IPS-11a (cell line): ENCODE measurements around the gene KCNIP1.

Experiments used
- H3K4me3 ChIP-seq: one replicate; pipeline ENCODE4 v1.5.1; 2013; ENCODE audit warnings: low read depth, low read length, control low read depth

KCNIP1 gene

DNA sequence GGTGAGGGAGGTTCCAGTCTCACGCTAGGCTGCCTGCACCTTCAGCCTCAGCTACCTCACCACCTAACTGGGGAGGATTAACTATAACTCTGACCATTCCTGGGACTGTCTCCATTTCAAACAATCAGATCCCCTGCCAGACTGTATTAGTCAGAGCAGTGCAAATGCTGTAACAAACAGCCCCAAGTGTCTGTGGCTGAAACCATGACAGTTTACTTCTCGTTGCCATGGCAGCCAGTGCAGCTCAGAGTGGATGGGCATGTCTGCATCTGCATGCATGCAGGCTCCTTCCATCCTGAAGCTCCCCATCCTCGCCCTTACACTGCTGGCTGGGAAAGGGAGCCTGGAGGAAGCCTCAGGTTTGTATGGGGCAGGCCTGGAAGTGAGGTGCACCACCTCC, 86.7 kb downstream of the KCNIP1 start:
- no peak overlapping the region for H3K4me3 ChIP-seq

DNA sequence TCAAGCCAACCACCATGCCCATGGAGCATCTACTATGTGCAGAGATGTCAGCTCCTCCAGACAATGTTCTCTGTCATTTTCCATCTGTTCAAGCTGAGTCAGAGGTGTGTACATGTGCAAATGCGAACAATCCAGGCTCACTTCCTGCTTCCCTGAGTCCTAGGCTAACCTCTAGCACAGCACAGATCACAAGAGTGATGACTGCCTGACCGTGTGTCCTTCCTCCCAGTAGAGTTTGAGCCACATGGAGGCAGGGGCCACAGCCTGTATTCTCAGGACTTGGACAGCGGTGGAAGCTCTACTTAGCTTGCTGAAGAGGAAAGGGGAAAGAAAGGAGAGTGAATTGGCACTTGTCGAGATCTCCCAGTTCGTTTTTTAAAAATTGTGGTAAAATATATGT, 87.2 kb downstream of the KCNIP1 start:
- no peak overlapping the region for H3K4me3 ChIP-seq

DNA sequence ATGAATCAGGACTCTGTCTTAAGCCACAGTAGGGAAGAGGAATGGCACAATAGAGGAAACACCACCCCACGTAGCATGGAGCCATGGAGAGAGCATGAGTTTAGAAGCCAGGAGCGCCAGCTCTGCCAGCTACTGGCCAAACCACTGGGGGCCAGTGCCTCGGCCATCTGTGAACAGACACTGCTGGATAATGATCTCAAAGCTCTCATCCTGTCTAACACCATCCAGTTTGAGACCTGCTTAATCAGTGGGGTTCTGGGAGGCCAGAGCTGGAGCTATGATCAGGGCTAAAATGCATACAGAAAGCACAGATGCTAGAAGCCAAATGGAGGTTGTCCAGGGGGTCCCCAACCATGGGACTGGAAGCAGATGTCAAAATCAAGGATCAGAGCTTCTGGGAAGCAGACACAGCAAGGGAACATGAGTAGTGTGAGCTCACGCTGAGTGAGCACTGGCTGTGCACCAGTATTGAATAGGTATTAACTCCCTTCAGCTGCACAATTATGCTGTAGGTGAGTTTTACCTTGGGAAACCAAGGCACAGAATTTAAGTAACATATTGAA, 92.7 kb downstream of the KCNIP1 start:
- no peak overlapping the region for H3K4me3 ChIP-seq

DNA sequence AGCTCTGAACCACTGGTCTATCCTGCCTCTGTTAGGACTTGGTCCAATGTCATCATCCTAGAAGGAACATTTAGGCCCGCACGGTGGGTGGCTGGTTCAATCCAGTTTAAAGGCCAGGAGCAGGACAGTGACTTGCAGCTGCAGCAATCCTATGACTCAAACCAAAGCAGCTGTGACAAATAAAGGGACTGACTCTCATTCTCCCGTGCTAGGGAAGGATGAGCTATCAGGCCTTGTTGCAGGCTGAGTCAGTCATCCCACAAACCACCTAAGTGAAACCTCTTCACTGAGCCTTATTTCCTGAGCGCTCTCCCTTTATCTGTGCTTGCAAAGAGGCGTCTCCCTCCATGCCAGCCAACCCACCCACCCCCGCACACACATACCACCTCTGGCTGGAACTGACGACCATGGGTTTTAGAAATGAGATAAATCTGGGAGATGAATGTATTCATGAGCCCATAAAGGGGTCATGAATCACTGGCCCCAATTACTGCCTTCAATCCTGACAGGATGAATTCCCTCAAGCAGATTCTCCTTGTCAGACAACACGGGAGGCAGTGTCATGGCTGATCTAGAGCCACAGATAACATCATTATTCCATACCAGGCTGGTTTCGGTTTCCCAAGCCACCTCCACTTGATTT, 93.4 kb downstream of the KCNIP1 start:
- no peak overlapping the region for H3K4me3 ChIP-seq

DNA sequence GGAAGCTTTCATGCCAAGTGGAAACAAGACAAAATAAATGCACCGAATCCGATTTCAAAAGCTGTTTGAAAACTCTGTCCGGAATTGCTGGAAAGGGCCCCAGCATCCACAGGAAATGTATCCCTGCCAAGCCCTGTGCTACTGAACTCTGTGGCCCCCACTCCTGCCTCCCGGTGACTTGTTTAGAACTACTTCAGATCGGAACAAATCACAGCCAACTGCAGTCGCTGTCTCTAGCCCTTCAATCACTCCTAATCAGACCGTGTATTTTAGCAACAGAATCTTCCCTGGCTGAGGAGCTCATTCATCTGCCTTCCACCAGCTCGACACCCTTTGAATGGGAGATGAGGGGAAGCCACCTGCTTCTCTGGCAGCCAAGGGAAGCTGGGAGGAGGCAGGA, 94.1 kb downstream of the KCNIP1 start:
- H3K4me3 ChIP-seq = no peak overlapping the region

DNA sequence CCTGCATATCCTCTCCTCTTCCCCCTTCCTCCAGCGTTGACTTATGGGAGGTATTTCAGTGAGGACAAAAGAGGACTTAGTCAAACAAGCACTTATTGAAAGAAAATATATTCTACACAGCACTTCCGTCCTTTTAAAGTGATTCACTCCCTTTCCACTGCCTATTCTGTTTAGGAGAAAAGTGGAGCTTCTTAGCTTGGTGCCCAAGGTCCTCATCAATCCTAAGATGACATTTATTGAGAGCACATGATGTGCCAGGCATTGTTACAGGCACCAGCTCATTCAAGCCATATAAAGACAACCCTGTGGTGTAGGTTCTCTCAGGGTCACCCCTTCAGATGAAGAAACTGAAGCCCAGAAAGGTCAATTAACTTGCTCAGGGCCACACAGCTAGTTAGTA, 95.9 kb downstream of the KCNIP1 start:
- H3K4me3 ChIP-seq = no peak overlapping the region

DNA sequence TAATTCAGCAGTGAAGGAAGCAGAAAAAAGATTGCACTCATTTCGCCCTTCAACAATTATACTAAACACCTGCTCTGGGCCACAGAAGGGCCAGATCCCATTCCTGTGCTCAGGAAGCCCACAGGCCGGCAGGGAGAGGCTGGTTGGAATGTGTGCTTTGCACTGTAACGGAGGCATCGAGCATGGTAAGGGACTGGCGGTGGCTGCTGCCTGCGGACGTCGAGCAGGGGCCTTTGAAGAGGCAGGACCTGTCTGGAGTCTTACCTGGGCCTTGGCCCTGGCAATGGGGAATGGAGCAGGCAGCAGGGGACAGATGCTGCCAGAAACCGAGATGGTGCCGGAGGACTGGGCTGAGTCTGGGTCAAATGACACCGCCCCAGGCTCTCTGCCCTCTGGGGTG, 97.8 kb downstream of the KCNIP1 start:
- no peak overlapping the region for H3K4me3 ChIP-seq

DNA sequence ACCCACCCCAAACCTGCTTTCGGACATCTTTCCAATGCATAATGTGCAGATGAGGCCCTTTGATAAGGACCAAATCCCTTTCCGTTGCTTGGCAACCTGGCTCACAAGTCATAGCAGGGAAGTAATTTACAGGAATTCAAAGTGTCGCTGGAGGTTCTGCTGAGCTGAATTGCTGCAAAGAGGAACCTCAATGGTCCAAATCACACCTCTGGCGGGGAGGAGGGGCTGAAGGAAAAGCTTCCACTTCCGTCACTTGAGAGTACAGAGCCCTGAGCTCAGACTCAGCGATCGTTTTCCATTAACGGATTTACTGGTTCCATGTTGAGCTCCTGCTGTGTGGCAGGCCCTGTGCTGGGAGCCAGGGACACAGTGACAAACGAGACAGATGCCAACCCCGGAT, 99.3 kb downstream of the KCNIP1 start:
- H3K4me3 ChIP-seq = no peak overlapping the region

DNA sequence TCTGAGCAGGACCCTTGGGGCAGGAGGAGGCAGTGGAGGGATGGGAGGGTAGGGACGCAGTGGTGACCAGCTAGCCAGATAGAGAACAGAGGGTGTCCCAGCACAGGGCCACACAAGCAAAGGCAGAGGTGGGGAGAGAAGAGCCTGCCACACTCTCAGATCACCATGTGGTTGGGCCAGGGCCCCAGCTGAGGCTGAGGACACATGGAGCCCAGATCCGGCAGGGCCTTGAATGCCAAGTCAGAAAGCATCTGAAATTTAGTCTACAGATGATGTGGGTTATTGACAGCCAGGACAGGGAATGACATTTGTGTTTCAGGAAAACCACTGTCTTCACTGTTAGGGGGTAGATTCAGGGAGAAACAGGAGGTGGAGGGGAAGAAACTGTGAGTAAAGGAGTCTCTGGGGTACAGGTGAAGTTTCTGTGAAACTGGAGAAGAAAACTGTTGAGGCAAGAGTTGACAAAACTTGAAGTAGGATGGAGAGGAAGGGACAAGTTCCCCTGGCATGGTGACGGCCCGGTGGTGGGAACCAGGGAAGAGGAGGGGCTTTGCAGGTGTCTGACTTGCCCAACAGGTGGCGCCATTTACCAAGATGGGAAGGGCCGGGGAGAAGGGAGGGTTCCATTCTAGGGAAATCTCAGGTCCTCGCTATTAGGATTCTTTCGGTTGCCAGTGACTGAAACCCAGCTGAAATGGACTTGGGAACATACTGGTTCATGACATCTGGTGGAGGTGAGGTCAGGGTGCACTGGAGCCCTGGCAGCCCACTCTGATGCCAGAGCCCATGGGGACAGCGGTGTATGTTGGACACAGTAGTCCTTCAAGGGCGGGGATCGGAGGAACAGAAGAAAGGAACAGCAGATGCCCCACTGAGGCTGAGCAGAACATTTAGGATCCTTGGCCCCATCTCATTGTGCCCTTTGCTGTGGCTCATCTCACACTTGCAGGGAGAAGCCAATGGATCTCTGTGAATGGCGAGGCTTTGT, 100.1 kb downstream of the KCNIP1 start:
- H3K4me3 ChIP-seq = no peak overlapping the region

DNA sequence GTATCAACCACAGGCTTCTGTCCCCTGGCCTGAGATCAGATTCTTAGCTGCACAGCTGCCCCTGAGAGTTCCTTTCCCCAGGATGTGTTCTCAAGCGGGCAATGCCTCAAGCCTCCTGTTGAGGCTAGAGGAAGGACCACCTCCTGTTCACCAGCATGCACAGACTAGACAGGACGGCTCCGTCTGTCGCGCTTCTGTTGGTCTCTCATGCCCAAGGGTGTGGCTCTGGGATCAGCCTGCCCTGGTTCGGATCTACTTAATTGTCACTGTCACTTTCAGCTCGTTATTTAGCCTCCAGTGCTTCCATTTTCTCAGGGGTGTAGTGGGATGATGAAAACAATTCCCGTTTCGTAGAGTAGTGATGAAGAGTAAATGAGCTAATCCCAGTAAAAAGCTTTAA, 103.1 kb downstream of the KCNIP1 start:
- H3K4me3 ChIP-seq = no peak overlapping the region

DNA sequence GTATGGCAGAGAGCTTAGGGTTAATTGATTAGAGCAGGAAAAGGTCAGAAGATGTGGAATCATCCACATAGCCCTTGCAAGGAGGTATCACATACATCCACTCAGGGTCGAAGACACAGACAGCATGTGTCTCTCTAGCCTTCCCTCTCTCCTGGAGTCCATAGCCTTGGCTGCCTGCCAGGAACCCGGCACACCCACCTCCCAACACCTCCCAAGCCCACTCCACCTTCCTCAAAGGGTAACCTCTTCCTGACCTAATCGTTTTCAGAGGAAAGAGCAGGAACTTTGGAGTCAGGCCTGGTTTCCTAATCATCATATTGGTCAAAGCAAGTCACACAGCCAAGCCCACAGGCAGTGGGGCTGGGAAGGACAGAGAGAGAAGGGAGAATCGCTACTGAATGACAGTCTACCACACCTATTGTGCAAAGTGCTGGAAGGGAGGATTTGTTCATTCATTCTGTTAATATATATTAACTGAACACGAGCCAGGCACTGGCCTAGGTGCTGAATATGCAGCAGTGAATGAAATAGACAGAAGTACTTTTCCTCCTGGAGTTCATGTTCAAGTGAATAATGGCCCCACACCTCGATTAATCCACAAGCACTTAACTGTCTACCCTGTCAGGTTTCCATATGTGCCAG, 107.8 kb downstream of the KCNIP1 start:
- no peak overlapping the region for H3K4me3 ChIP-seq

DNA sequence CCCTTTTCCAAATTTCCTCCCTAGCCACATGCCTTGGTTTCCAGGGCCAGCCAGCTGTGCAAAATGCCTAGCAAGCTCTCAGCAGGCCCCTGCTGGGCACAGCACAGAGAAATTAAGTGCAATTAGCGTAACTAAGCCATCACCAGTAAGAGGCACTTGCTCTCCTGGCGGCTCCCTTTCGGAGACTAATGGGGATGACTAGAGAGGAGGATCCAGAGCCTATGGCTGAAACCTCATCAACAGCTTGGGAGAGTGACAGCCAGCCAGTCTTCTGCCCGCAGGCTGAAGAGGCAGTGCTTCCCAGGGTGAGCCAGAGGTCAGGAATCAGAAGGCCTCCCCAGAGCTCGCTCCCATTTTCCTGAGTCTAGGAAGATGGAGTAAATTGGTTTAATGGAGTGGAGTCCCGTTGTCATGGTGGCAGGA, 108.4 kb downstream of the KCNIP1 start:
- no peak overlapping the region for H3K4me3 ChIP-seq

DNA sequence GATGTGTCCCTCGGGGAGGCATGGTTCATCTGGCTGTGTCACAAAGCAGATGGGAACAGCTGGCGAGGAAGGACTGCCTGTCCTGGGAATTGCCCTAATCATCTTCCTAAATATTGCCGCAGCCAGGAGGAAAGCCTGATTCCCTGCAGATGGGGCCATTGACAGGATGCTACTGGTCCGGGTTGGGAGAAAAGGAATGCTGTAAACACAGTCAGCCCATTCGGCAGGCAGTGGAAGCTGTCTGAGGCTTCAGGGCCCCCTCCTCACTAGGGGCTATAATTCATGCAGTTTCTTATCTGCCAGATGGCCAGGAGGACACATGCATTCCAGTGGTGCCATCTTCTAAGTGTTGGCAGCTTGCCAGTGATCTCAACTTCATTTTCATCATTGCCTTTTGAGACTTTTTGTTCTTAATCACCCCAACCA, 110.3 kb downstream of the KCNIP1 start:
- H3K4me3 ChIP-seq = no peak overlapping the region

DNA sequence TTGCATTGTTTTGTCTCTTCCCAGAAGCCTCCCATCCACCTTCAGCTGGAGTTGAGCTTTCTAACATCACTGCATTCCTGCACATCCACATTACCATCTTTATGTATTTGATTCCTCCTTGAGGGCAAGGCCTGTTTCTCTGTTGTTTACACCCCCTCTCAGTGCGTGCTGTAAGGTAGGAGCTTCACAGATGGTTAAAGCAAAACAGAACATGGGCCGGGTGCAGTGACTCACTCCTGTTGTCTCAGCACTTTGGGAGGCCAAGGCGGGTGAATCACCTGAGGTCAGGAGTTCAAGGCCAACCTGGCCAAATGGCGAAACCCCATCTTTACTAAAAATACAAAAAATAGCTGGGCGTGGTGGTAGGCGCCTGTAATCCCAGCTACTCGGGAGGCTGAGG, 110.9 kb downstream of the KCNIP1 start:
- H3K4me3 ChIP-seq = no peak overlapping the region

DNA sequence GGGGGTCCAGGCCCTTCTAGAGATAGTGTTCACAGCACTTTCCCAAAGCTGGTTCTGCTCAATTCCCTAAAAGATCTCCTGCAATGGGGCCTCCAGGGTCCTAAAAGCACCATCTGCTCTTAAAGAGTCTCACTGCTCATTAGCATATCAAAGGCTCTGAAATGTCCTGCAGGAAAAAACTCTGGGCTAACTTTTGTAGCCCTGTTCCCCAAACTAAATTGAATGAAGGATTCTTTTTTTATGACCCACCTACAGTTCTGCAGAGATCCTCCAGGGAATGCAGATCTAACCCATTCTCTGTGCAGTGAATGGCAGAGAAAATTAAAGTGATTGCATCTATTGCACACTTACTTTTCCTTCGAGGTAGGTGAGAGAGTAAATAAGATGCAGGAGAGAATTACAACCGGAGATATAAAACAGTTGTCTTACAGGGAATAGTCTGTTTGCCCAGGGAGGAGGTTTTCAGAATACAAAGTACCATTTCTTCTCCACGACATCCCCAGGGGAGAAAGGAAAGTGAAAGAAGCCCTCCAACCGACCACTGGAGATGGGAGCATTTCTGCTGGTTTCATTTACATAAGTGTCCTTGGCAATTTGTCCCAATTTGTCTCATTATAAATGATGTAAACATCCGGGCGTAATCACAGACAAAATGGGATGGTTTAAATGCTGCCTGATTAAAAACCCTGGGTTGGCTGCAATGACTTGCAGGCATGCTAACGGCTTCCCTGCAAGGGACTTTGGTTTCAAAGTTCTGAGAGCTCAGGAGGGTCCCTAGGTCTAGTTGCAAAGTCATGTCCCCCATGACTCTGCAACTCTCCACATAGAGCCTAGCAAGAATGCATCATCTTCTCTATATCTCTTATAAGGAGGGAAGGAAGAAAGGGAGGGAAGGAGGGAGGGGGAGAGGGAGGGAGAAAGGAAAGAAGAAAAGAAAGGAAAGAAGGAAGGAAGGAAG, 114.0 kb downstream of the KCNIP1 start:
- H3K4me3 ChIP-seq = no peak overlapping the region

DNA sequence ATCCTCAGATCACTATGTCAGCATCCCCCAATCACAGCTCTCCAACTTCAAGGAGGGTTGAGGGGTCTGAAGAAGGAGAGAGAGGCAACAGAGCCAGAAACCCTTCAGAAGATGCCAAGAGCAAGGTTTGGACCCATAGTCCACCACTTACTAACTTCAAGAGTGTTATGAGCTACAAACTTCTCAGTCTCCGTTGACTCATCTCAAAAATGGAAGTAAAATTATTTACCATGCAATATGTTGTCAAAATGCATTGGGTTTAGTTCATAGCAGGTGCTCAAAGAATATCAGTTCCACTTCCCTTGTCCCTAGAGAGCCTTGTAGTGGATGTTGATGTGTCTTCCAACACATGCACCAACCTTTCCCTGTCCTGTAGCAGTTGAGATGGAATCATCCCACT, 116.0 kb downstream of the KCNIP1 start:
- H3K4me3 ChIP-seq = no peak overlapping the region

DNA sequence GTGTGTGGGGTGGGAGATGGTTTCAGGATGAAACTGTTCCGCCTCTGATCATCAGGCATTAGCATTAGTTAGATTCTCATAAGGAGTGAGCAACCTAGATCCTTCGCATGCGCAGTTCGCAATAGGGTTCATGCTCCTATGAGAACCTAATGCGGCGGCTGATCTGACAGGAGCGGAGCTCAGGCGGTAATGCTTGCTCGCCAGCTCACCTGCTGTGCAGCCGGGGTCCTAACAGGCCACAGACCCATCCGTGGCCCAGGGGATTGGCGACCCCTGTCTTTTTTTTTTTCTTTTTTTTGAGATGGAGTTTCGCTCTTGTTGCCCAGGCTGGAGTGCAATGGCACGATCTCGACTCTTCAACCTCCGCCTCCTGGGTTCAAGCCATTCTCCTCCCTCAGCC, 119.1 kb downstream of the KCNIP1 start:
- no peak overlapping the region for H3K4me3 ChIP-seq

DNA sequence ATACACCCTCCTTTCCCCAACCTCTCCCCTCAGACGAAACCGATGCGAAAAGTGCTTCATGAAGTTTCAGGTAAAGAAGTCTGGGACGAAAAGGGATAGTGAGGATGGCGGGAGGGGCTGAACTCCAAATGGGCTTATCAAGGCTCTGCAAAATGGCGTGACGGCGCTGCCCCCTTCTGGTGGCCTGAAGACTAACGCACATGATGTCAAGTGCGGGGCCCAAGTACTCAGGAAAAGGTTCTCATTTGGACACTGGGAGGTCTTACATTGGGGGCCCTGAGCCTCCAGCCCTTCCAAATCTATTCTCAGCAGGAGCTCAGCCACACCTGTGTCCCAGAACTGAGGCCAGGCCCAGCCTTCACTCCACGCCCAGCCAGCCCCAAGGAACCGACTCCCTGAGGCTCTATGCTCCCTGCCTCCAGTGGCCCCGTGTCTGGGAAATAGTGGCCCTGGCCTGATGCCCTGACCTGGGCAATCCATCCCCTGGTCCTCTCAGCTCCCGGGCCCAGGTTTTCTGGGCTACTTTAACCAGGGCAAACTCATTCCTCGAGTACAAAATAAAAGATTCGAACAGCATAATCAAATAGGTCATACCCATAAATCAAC, 119.9 kb downstream of the KCNIP1 start:
- H3K4me3 ChIP-seq = no peak overlapping the region

DNA sequence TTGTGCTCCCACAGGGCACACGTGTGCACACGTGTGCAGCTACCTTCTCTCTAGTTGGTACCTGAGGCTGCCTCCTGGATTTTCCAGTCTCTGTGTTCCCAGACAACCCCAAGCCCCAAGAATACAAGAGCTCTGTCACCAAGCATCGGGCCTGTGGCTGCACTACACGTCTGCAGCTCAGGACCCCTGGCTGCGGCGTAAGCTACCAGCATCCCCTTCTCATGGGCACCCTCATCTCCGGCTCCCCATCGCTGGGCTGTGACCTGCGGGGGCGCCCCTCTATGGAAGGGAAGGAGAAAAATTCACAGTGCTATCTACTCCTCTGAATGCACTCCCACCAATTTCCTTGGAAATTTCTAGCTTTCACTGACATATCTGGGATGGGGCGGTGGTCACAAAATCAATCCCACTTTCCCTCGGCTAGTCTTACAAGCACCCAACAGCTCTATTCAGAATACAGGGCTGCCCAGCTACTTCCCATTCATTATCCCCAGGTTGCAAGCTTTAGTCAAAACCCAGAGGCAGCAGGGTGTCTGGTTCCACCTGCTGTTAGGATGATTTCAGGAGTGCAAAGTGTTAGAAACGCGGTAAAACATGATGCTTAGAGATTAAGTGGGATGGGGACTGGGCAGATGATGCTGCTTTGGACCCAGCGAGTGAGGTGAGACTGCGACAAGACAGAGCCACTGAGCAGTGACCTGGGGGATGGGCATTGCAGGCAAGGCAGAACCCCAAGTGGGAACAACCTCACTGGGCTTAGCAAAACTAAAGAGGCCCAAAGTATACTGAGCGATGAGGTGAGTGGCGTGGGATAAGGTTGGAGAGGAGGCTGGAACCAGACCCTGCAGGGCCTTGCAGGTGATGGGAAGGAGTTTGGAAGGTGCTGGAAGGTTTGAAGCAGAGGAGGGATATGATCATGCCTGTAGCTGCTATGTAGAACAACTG, 121.7 kb downstream of the KCNIP1 start:
- no peak overlapping the region for H3K4me3 ChIP-seq
